Islet of Langerhans (tissue), 1 donor: Measurements from ENCODE around the gene SIGLEC6.

ENCODE experiments used
- FAIRE-seq: peaks from one replicate; lab custom pipeline; 2011; peaks lifted over from hg19 to GRCh38; lab: Jason Lieb, UNC

Gene SIGLEC6

GRCh38 chr19:51548213-51548651 is 16.8 kb upstream of the SIGLEC6 start:
- FAIRE-seq: no peak

GRCh38 chr19:51547397-51548212 is 16.1 kb upstream of the SIGLEC6 start:
- FAIRE-seq: no peak

- FAIRE-seq: no peak
Observed at GRCh38 chr19:51546650-51547396, 15.4 kb upstream of the SIGLEC6 start.

GRCh38 chr19:51546107-51546649 is 14.7 kb upstream of the SIGLEC6 start:
- FAIRE-seq: no peak

- no peak for FAIRE-seq
Observed at GRCh38 chr19:51544038-51544437, 12.6 kb upstream of the SIGLEC6 start.

- no peak for FAIRE-seq
Observed at GRCh38 chr19:51542699-51543098, 11.2 kb upstream of the SIGLEC6 start.

GRCh38 chr19:51541458-51542357 is 10.2 kb upstream of the SIGLEC6 start:
- FAIRE-seq: no peak

- no peak for FAIRE-seq
Observed at GRCh38 chr19:51539821-51540366, 8.4 kb upstream of the SIGLEC6 start.

GRCh38 chr19:51535535-51535934 is 4.1 kb upstream of the SIGLEC6 start:
- no peak for FAIRE-seq

GRCh38 chr19:51530616-51531015 is 854 bp downstream of the SIGLEC6 start:
- no peak for FAIRE-seq

GRCh38 chr19:51529301-51529700 is 2.2 kb downstream of the SIGLEC6 start:
- FAIRE-seq: no peak

- FAIRE-seq: no peak
Observed at GRCh38 chr19:51525651-51526050, 5.8 kb downstream of the SIGLEC6 start.

GRCh38 chr19:51524666-51525264 is 6.7 kb downstream of the SIGLEC6 start:
- no peak for FAIRE-seq

- FAIRE-seq: no peak
Observed at GRCh38 chr19:51521781-51522180, 9.7 kb downstream of the SIGLEC6 start.

- FAIRE-seq: no peak
Observed at GRCh38 chr19:51521357-51521756, 10.1 kb downstream of the SIGLEC6 start.

- FAIRE-seq: no peak
Observed at GRCh38 chr19:51520728-51521127, 10.7 kb downstream of the SIGLEC6 start.

- peak; percentile 79 for FAIRE-seq
Observed at GRCh38 chr19:51514866-51515481, 16.5 kb downstream of the SIGLEC6 start.

GRCh38 chr19:51513968-51514367 is 17.5 kb downstream of the SIGLEC6 start:
- FAIRE-seq: no peak

- no peak for FAIRE-seq
Observed at GRCh38 chr19:51511353-51511752, 20.1 kb downstream of the SIGLEC6 start.

- no peak for FAIRE-seq
Observed at GRCh38 chr19:51509823-51510660, 21.4 kb downstream of the SIGLEC6 start.
